ENCODE measurements around the gene ARHGAP11A.
A peak's percentile ranks its signal among the peaks of the same experiment; 100 is the strongest.
"Not testable (repeated sequence)": the region's sequence is repeated elsewhere in the genome, so short reads cannot be mapped to it uniquely, and the experiment has no call there.

Gene ARHGAP11A, protein sequence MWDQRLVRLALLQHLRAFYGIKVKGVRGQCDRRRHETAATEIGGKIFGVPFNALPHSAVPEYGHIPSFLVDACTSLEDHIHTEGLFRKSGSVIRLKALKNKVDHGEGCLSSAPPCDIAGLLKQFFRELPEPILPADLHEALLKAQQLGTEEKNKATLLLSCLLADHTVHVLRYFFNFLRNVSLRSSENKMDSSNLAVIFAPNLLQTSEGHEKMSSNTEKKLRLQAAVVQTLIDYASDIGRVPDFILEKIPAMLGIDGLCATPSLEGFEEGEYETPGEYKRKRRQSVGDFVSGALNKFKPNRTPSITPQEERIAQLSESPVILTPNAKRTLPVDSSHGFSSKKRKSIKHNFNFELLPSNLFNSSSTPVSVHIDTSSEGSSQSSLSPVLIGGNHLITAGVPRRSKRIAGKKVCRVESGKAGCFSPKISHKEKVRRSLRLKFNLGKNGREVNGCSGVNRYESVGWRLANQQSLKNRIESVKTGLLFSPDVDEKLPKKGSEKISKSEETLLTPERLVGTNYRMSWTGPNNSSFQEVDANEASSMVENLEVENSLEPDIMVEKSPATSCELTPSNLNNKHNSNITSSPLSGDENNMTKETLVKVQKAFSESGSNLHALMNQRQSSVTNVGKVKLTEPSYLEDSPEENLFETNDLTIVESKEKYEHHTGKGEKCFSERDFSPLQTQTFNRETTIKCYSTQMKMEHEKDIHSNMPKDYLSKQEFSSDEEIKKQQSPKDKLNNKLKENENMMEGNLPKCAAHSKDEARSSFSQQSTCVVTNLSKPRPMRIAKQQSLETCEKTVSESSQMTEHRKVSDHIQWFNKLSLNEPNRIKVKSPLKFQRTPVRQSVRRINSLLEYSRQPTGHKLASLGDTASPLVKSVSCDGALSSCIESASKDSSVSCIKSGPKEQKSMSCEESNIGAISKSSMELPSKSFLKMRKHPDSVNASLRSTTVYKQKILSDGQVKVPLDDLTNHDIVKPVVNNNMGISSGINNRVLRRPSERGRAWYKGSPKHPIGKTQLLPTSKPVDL

DNA sequence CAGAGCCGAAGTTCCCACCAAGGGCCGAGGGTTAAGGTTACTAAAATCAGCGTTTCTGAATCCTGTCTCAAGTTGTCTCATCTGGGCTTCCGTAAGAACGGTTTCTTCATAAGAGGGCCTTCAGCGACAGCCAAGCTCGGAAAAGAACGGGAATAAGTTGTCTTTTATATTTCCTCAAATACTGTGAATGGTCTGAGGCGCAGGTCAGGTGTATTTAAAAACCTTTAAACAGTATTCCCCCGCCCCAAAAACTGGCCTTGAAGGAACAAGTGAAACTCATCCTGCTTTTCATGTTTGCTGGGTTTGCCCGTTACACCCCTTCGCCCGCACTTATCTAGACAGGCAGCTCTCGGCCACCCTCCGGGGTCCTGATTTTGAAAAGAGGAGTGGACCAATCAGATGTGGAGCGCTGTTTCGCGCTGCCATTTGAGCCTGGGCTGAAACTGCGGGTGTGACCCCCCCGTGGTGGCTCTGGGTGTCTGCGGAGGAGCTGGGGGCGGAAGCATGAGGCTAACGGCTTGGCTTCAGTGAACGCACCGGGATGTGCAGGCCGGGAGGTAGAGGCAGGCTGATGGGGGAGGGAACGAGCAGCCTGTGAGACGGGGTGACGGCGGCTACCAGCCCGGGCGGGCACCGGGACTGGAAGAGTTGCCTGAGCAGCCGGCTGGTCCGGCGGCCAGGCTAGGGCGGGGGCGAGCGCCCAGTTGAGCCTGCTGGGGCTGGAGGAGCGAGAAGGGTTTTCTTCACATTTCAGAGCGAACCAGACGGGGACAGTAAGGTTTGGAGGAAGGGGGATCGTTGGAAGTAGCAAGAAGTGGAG lies at the start of gene ARHGAP11A:
TSS of gene ARHGAP11A (plus strand) at position 454 of the 820 bp plus-strand sequence. CDS start 708 bp downstream, outside the sequence.
- peak; percentile 85 to 88 for DNase-seq

DNA sequence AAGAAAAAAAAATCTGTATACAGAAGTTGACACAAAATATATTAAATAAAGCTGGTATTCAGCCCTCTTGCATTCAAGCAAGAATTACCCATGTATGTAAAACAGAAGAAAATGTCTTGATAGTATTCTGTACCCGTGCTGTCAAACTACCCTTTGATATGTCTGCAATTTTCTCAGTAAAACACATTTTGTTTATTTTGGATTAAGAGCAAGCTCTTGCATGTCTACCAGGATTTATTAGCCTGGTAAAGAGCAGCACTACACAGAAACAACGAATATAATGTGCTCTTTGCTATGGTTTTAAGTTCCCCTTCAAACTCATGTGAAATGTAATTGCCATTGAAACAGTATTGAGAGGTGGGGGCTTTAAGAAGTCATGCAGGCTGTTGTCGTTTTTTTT lies 46.3 kb upstream of the ARHGAP11A start:
- DNase-seq: not testable (repeated sequence)

DNA sequence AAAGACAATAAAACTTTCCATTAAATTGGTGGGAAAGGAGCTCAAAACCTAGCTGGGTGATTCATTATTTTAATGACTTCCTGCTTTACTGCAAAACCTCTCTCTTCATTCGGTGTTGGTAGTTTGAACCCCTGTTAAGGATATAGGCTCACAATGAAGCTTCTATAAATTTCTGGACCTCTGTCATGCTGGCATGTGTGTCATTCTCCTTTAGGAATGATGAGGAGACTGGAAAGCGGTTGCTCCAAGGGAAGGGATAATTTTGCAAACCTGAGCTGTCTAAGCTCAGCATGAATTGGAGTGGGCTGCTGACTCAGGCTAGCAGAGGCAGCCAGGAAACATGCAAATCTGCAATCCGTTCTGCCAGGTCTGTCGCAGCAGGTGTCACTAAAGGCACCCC lies 36.8 kb upstream of the ARHGAP11A start:
- not testable (repeated sequence) for DNase-seq

DNA sequence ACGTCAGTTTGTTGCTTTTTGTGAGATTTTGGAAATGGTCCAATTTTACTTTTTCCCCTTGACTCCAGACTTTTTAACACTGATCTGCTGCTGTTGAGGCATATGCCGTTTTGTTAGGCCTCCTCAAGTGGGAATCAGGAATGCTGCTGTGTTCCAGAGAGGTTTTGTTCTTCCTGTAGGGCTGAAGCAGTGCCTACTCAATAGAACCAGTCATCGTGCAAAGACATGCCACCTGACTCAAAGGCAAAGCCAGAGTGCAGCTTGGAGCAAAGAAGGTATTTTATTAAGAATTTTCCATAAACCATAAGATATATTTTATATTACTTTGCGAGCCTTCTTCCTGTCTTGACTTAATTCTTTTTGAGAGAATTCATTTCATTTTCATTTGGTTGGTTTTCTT lies 29.5 kb upstream of the ARHGAP11A start:
- not testable (repeated sequence) for DNase-seq

DNA sequence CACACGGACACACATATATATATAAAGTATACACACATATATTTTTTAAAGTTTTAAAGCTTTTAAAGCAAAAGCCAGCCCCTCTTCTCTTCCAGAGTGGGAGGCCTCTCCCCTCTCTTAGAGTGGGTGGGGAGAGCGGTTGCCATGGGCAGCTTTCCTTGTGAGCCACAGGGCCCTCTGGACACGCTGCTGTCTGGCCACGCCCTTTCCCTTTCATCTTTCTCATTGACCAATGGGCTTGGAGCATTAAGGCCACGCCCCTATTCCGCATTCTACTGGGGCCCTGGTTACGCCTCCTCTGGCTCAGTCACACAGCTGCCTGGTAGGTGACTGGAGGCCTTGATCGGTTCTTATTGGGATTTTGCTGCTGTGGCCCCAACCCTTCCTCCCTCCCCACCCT lies 22.2 kb upstream of the ARHGAP11A start, which contains the start of gene GOLGA8N:
TSS of gene GOLGA8N (plus strand) at position 306 of the 400 bp plus-strand sequence.
- DNase-seq: not testable (repeated sequence)

DNA sequence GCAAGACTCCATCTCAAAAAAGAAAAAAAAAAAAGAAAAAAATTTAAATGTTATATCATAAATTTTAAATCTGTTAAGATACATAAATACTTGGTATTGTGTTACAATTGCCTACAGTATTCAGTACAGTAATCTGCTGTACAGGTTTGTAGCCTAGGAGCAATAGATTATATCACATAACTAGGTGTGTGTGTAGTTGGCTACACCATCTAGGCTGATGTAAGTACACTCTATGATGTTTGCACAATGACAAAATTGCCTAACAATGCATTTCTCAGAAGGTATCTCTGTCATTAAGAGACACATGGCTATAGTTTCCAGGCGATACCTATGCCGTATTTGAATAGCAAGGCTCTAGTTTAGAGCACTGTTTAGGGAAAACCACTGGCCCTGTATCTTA lies 5.8 kb upstream of the ARHGAP11A start:
- not testable (repeated sequence) for DNase-seq

DNA sequence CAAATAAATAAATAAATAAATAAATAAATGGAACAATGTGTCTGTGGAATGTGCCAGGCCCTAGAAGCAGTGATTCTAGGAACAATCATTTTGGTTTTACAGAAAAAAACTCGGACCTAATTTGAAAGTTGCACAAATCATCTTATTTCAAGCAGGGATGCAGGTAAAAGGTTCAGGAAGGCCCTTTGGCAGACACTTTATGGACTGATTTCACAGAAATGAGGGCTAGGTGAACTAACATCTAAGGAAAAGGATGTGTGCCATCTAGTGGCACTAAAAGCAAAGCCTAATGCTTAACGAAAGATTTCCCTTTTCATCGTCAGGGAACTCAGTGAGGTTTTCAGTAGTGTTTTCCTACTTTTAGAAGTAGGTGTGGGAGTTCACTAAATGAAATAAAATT lies 4.6 kb upstream of the ARHGAP11A start:
- DNase-seq: peak in 1 of 2 donors; percentile 39

DNA sequence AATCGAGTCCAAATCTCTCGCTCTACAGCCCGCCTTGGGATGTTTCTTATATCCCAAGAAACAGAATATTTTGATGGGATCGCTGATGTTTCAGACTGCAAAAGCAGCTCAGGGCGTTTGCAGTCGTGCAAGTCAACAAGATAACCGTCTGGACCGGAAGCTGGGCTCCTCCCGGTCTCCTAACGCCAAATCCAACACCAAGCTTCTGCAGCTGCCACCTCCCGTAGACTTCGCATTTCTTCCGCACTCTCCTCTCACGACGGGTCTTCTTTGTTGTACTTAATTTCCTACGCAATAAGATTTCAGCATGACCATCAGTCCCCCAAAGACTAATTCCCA lies 623 bp upstream of the ARHGAP11A start:
- DNase-seq: not testable (repeated sequence)

DNA sequence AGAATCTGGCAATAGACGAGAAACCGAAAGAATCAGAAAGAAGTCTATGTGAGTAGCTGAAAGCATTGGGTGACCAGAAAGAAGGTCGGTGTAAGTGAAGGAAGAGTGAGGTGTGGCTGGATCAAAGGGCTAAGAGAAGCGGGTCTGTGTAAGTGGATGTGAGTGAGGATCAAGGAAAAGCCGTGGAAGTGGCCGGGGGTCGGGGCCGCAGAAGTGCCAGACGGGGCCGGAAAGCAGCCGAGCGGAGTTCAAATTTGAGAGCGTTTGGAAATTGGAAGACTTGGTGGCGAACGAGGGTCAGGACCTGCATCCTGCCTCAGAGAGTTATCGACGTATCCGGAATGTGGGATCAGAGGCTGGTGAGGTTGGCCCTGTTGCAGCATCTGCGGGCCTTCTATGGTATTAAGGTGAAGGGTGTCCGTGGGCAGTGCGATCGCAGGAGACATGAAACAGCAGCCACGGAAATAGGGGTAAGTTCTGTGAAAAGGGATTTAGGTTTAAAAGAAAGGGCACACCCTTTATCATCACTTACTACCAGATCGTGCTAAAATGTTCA lies 645 bp downstream of the ARHGAP11A start:
- not testable (repeated sequence) for DNase-seq

DNA sequence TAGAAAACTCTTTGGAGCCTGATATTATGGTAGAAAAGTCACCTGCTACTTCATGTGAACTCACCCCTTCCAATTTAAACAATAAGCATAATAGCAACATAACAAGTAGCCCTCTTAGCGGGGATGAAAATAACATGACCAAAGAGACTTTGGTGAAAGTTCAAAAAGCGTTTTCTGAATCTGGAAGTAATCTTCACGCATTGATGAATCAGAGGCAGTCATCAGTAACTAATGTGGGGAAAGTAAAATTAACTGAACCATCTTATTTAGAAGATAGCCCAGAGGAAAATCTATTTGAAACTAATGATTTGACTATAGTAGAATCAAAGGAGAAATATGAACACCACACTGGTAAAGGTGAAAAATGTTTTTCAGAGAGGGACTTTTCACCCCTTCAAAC lies 21.1 kb downstream of the ARHGAP11A start:
- DNase-seq: no peak

DNA sequence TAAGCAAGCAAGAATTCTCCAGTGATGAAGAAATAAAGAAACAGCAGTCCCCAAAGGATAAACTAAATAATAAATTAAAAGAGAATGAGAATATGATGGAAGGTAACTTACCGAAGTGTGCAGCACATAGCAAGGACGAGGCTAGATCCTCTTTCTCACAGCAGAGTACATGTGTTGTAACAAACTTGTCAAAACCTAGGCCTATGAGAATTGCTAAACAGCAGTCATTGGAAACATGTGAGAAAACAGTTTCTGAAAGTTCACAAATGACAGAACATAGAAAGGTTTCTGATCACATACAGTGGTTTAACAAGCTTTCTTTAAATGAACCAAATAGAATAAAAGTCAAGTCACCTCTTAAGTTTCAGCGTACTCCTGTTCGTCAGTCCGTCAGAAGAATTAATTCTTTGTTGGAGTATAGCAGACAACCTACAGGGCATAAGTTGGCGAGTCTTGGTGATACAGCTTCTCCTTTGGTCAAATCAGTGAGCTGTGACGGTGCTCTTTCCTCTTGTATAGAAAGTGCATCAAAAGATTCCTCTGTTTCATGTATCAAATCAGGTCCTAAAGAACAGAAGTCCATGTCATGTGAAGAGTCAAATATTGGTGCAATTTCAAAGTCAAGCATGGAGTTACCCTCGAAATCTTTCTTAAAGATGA lies 21.7 kb downstream of the ARHGAP11A start:
- DNase-seq: no peak

DNA sequence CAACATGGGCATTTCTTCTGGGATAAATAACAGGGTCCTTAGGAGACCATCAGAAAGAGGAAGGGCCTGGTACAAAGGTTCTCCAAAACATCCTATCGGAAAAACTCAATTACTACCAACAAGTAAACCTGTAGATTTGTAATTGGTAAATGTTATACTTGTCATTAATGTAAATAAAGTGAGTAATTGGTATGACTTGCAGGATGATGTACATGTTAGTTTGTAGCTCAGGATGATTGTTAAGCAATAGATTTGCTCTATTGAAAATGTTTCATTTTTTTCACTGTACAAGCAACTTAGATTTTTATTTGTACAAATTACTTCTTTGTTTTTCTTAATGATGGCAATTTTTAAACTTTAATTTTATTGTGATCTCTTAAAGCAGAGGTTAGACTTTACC lies 22.4 kb downstream of the ARHGAP11A start:
- no peak for DNase-seq

DNA sequence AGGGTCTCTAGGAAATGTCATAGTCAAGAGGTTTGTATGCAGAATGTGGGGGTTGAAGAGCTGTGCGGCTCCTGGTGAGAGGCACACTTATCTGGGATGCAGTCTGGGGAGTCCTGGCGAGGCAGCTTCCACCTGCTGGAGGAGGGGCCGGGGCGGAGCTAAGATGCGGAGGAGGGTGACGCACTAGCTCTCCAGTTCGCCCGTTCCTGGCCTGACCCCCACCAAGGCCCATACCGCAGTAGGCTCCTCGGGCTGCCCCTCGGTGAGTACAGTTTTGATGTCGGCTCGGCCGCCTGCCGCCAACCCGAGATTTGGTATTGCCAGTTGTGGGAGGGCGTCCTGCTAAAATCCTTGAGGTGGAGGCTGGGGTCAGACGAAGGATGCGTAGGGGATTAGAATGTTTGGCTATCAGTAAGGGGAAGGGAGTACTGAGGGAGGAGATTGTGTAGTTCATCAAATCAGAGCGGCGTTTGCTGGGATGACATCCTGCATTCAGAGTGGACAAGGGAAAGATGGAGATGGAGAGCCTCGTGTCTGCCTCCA lies 26.3 kb downstream of the ARHGAP11A start, which contains the start of gene SCG5:
TSS of gene SCG5 (plus strand) at position 194 of the 543 bp plus-strand sequence. CDS start 1,883 bp downstream, outside the sequence.
- no peak for DNase-seq

DNA sequence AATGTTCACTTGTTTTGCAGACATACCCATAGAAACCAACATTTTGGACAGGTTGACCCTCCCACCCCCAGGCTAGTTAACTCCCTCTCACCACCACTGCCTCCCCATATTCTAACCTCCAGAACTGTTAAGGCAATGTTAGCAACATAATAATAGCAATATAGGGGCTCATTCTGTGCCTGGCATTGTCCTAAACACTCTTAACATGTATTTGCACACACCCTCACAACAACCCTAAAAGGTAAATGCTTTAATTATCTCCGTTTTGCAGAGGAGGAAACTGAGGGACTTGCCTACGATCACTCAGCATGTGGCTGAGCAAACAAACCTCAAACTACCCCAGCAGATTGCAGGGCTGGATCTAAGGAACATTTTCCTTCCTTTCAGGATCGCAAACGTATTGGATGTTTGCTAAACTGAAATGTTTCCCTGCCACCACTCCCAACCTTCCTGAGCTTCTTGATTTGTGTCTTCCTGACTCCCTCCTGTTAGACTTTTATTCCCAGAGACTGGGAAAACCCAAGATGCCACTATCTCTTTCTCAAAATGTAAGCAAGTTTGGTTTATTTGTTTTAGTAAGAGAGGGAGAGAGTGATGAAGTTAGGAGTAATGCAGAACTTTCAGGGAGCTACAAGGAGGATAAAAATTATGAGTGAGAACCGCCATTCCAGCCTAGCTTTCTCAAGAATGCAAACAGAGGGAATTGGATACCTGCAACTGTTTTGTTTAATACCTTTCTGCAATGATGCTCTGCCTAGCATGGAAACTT lies 27.5 kb downstream of the ARHGAP11A start:
- no peak for DNase-seq

DNA sequence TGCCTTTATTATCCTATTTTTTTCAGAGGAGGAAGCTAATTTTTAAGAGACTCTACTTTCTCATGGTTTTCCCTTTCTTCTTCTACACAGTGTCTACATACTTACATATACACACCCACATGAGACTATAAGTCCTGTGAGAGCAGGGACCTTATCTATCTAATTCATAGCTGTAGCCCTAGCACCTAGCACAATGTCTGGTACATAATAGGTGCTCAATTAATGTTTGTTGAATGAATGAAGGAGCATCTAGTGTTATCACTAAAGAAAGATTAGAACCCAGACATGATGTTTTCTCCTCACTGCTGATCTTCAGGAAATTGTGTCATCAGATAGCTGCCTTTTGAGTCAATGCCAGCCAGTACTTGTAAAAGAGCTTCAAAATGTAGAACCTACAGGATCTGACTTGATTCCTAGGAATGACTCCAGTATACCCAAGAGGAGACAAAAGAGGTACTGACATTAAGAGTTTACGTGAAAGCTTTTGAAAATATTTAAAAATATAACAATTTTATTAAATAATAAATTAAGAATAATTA lies 28.7 kb downstream of the ARHGAP11A start:
- DNase-seq: no peak

DNA sequence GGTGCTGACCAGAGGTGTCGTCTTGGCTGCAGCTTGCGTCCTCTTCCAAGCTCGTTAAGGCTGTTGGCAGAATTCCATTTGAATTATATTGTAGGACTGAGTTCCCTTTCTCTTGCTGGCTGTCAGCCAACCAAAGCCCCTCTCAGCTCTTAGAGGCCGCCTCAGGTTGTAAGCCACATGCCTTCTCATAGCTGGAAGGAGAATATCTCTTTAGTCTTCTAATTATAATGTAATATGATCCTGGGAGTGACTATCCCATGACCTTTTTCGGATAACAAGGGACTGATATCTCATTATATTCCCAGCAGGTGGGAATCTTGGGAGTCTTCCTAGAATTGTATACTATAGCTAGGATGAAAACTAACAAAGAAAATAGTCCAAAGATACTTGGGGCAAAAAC lies 31.0 kb downstream of the ARHGAP11A start:
- no peak for DNase-seq

DNA sequence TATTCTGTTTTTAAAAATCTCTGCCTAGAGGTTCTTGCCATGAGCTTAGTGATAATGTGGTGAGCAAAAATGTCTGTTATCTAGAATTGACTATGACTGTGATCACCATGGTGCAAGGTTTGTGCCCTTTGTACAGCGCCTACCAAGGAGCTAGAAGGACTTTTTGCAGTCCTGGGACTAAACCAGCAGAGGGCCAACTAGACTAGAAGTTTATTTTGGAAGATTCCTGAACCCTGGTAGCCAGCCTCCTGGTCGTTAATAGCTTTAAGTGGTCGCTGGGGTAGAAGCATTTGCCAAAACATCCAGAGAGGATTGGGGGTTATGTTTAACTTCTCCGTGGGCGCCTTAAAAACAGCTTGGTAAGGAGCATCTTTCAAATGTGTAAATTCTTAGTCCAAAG lies 34.0 kb downstream of the ARHGAP11A start:
- no peak for DNase-seq

DNA sequence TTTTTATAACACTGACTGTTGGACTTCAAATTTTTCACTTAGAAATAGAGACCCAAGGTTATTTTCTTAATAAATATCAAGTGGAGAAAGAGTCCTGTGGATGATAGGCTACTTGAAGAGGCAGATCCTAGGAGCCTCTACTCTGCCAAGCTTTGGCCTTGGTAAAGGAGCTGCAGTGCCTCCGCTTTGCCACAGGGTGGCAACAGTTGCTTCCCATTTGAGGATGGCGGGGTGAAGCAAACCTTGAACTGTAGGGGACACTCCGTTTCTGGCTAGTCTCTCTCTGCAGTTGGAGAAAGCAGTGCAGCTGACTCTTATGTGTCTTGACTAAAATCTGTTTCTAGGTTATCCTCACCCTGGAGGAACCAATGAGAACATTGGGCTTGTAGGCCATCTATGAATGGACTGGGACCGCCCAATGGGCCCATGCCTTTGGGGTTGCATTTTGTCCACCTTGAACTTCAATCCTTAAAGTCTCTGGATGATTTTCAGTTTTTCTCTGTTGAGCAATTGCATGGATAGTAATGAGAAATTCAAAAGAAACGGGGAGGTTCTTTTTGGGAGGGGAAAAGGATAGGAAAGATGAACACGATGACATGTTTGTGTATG lies 36.0 kb downstream of the ARHGAP11A start:
- DNase-seq: peak; percentile 43 to 54

DNA sequence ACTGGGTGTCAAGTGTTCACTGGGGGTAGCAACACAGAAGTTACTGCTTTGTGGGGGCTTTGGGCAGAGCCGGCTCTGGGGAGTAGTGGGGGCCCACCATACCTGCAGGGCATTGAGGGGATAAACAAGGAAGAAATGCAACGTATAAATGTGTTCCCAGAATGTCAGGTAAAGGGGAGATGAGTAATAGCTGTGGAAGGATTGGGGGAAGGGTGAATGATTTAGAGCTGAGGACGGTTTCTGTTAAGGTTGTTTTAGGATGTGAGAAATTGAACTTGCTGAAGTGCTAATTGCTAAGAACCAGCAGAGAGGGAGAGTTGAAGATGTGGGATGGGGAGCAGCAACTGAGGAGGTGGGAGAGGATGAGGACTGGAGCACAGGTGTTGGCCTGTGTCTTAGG lies 36.9 kb downstream of the ARHGAP11A start:
- DNase-seq: no peak

DNA sequence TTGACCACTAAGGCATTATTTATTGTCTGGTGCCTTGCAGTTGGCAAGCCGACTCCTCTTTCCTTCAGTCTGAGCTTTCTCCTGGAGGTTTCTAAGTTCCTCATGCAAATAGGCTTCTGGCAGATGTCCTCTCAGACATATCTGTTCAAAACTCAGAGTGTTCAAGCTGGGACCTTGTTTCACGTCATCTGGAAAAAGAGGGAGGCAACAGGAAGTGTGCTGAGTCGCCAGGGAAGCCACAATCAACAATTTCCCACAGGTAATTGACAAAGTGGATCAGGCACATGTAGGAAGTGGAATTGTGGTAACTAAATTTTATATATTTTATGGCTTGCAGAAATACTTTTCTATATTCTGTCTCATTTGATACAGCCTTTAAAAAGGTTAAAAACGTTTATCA lies 40.8 kb downstream of the ARHGAP11A start:
- no peak for DNase-seq

All from CD4-positive, alpha-beta T cell treated with Interleukin-1 beta for 1 hour (primary cell).